GM23248 (cell line): ENCODE results near the gene C5AR2.
"Not testable (repeated sequence)": the region's sequence is repeated elsewhere in the genome, so short reads cannot be mapped to it uniquely, and the experiment has no call there.

Source experiments
- EZH2 ChIP-seq: fragments of 200-600 bp; sonication (generic); IDR thresholded peaks from 2 replicates; pipeline ENCODE4 v1.6.1; 2018; ENCODE audit warnings: antibody characterized with exemption, mild to moderate bottlenecking; ENCODE audit not compliant: insufficient read depth, poor library complexity, severe bottlenecking
- EZH2phosphoT487 ChIP-seq: fragments of 200-600 bp; sonication (generic); IDR thresholded peaks from 2 replicates; pipeline ENCODE4 v1.6.1; 2018; ENCODE audit warnings: antibody characterized with exemption, moderate library complexity, mild to moderate bottlenecking, low read depth; ENCODE audit not compliant: insufficient read depth

- not testable (repeated sequence) for TF ChIP-seq EZH2, EZH2phosphoT487
Observed at GRCh38 chr19:47386582-47386981, 54.6 kb downstream of the C5AR2 start.
